ENCODE results near the gene TC2N. TPM values are rescaled to one million over a fixed set of nuclear protein-coding genes. Genes with fewer than 3 reads are reported as not detected.
"Not testable (repeated sequence)": the region's sequence is repeated elsewhere in the genome, so short reads cannot be mapped to it uniquely, and the experiment has no call there.

Gene TC2N
- total RNA-seq, 1 donor from 2014 or later: 19.4 TPM

- no peaks in the 10 kb centered on the region for H3K4me1 Mint-ChIP-seq (ENCODE audit: unreplicated experiment)
- peaks cover 17% of the 10 kb centered on the region for H3K9me3 Mint-ChIP-seq
- no peaks in the 10 kb centered on the region for H3K27me3 Mint-ChIP-seq
- no peak for TF ChIP-seq CTCF (conservative IDR thresholded peaks at IDR 0.05)
- peaks cover 33% of the 10 kb centered on the region for H3K36me3 Mint-ChIP-seq
- H3K27ac Mint-ChIP-seq: no peak overlapping the region
- H3K4me3 Mint-ChIP-seq: no peak overlapping the region
- DNase-seq (ENCODE audit: extremely low spot score, unreplicated experiment): no peak
Measured at GRCh38 chr14:91810699-91811098, 56.6 kb downstream of the TC2N start.

DNA sequence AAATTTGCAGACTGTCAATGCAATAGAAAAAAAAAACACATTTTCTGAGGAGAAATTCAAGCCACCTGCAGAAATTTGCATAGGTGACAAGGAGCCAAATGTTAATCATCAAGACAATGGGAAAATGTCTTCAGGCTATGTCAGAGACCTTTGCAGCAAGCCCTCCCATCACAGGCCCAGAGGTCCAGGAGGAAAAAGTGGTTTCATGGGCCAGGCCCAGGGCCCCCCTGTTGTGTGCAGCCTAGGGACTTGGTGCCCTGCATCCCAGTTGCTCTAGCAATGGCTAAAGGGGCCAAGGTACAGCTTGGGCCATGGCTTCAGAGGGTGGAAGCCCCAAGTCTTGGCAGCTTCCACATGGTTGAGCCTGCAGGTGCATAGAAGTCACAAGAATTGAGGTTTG lies 60.6 kb downstream of the TC2N start:
- H3K4me3 Mint-ChIP-seq: no peak overlapping the region
- H3K9me3 Mint-ChIP-seq: peaks cover 17% of the 10 kb centered on the region
- DNase-seq (ENCODE audit: extremely low spot score, unreplicated experiment): no peak
- no peaks in the 10 kb centered on the region for H3K27me3 Mint-ChIP-seq
- peaks cover 38% of the 10 kb centered on the region for H3K36me3 Mint-ChIP-seq
- TF ChIP-seq CTCF (conservative IDR thresholded peaks at IDR 0.05): no peak
- H3K4me1 Mint-ChIP-seq (ENCODE audit: unreplicated experiment): no peaks in the 10 kb centered on the region
- no peak overlapping the region for H3K27ac Mint-ChIP-seq

- H3K36me3 Mint-ChIP-seq: peaks cover 38% of the 10 kb centered on the region
Measured at GRCh38 chr14:91806094-91806493, 61.2 kb downstream of the TC2N start.

DNA sequence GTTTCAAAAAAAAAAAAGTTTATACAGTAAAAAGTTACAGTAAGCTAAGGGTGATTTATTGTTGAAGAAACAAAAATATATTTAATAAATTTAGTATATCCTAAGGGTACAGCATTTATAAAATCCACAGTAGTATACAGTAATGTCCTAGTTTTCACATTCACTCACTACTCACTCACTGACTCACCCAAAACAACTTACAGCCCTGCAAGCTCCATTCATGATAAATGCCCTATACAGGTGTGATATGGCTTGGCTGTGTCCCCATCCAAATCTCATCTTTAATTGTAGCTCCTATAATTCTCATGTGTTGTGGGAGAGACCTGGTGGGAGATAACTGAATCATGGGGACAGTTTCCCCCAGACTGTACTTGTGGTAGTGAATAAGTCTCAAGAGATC lies 61.7 kb downstream of the TC2N start:
- peaks cover 17% of the 10 kb centered on the region for H3K9me3 Mint-ChIP-seq
- no peak overlapping the region for H3K27ac Mint-ChIP-seq
- no peak for TF ChIP-seq CTCF (conservative IDR thresholded peaks at IDR 0.05)
- H3K27me3 Mint-ChIP-seq: no peaks in the 10 kb centered on the region
- no peaks in the 10 kb centered on the region for H3K4me1 Mint-ChIP-seq (ENCODE audit: unreplicated experiment)
- DNase-seq (ENCODE audit: extremely low spot score, unreplicated experiment): no peak
- H3K4me3 Mint-ChIP-seq: no peak overlapping the region
- peaks cover 34% of the 10 kb centered on the region for H3K36me3 Mint-ChIP-seq

More at GRCh38 chr14:91806094-91806493, 61.2 kb downstream of the TC2N start:
- H3K27ac Mint-ChIP-seq; DNase-seq (ENCODE audit: extremely low spot score, unreplicated experiment); H3K27me3 Mint-ChIP-seq; H3K4me3 Mint-ChIP-seq; H3K4me1 Mint-ChIP-seq (ENCODE audit: unreplicated experiment): not testable (repeated sequence)
- H3K9me3 Mint-ChIP-seq: peaks cover 17% of the 10 kb centered on the region

- no peaks in the 10 kb centered on the region for H3K4me1 Mint-ChIP-seq (ENCODE audit: unreplicated experiment)
- H3K27ac Mint-ChIP-seq: no peak overlapping the region
- no peak for DNase-seq (ENCODE audit: extremely low spot score, unreplicated experiment)
- no peak overlapping the region for H3K4me3 Mint-ChIP-seq
- H3K36me3 Mint-ChIP-seq: peaks cover 11% of the 10 kb centered on the region
- no peak for TF ChIP-seq CTCF (conservative IDR thresholded peaks at IDR 0.05)
- peaks cover 3% of the 10 kb centered on the region for H3K9me3 Mint-ChIP-seq
- no peaks in the 10 kb centered on the region for H3K27me3 Mint-ChIP-seq
Measured at GRCh38 chr14:91801358-91801757, 66.0 kb downstream of the TC2N start.

DNA sequence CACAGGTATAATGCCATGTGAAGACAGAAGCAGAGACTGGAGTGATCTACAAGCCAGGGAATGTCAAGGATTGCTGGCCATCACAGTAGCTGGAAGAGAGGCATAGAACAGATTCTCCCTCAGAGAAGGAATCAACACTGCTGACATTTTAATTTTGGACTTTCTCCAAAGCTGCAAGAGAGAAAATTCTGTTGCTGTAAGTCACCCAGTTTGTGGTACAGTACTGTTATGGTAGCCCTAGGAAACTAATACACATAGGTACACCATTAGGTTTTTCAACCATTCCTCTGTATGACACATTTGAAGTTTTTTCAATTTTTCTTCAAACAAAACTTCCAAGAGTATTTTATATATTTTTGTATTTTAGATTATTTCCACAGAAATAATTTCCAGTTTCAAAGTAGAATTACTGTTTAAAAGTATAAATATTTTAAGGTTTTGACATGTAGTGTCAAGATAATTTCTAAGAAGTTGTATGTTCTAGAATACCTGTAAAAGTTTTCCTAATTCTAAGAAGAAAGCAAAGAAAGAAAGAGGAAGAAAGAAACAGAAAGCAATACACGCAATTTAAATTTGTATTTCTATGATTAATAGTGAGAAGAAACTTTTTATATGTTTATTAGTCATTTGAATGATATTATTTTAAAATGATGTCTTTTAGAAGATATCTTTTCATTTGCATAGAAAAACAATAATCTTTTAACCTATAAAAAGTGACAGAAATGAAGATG lies 70.6 kb downstream of the TC2N start:
- H3K9me3 Mint-ChIP-seq: peaks cover 5% of the 10 kb centered on the region
- H3K4me3 Mint-ChIP-seq: no peak overlapping the region
- no peaks in the 10 kb centered on the region for H3K27me3 Mint-ChIP-seq
- peaks cover 3% of the 10 kb centered on the region for H3K36me3 Mint-ChIP-seq
- TF ChIP-seq CTCF (conservative IDR thresholded peaks at IDR 0.05): no peak
- no peaks in the 10 kb centered on the region for H3K4me1 Mint-ChIP-seq (ENCODE audit: unreplicated experiment)
- no peak overlapping the region for H3K27ac Mint-ChIP-seq
- no peak for DNase-seq (ENCODE audit: extremely low spot score, unreplicated experiment)

Measured in type B pancreatic cell (in vitro differentiated cells).